HG03097 (cell line): Measurements from ENCODE around the gene FCRLB.
"Not testable (repeated sequence)": the region's sequence is repeated elsewhere in the genome, so short reads cannot be mapped to it uniquely, and the experiment has no call there.

Experiments
- ATAC-seq: cut with Tn5 transposase; IDR thresholded peaks from one replicate; pipeline ENCODE4 v1.9.1; 2021; ENCODE audit not compliant: unreplicated experiment, low FRiP score

Gene FCRLB

GRCh38 chr1:161737625-161738024 lies 16.3 kb downstream of the FCRLB start:
- ATAC-seq, result no peak

- ATAC-seq, result peak; percentile 43
Measured at GRCh38 chr1:161738627-161739287, 17.4 kb downstream of the FCRLB start.

- no peak for ATAC-seq
Measured at GRCh38 chr1:161739865-161740566, 18.7 kb downstream of the FCRLB start.

- no peak for ATAC-seq
Measured at GRCh38 chr1:161740921-161741320, 19.6 kb downstream of the FCRLB start.

- ATAC-seq, result no peak
Measured at GRCh38 chr1:161743231-161743630, 21.9 kb downstream of the FCRLB start.

GRCh38 chr1:161747801-161748200 lies 26.5 kb downstream of the FCRLB start:
- no peak for ATAC-seq

- ATAC-seq, result peak; percentile 86
Measured at GRCh38 chr1:161749509-161750407, 28.4 kb downstream of the FCRLB start, which contains the start of gene DUSP12. Gene DUSP12 (plus strand): TSS chr1:161749786. CDS start chr1:161749802, 16 bp downstream.

GRCh38 chr1:161763522-161764098 lies 42.3 kb downstream of the FCRLB start:
- no peak for ATAC-seq

GRCh38 chr1:161766102-161766981 lies 45.0 kb downstream of the FCRLB start, which contains the start of gene ATF6:
Gene ATF6 (plus strand): TSS chr1:161766320. CDS start chr1:161766361, 41 bp downstream.
- ATAC-seq, result peak; percentile 55

- ATAC-seq, result no peak
Measured at GRCh38 chr1:161768461-161768860, 47.1 kb downstream of the FCRLB start.

- ATAC-seq, result no peak
Measured at GRCh38 chr1:161768986-161769672, 47.8 kb downstream of the FCRLB start.

- not testable (repeated sequence) for ATAC-seq
Measured at GRCh38 chr1:161769673-161770045, 48.3 kb downstream of the FCRLB start.

GRCh38 chr1:161770250-161770649 lies 48.9 kb downstream of the FCRLB start:
- no peak for ATAC-seq

GRCh38 chr1:161771161-161771560 lies 49.8 kb downstream of the FCRLB start:
- no peak for ATAC-seq

- no peak for ATAC-seq
Measured at GRCh38 chr1:161771973-161772372, 50.6 kb downstream of the FCRLB start.

GRCh38 chr1:161772397-161772796 lies 51.1 kb downstream of the FCRLB start:
- ATAC-seq, result no peak

GRCh38 chr1:161773791-161774190 lies 52.4 kb downstream of the FCRLB start:
- no peak for ATAC-seq

- ATAC-seq, result no peak
Measured at GRCh38 chr1:161777261-161777660, 55.9 kb downstream of the FCRLB start.
